Central memory CD8-positive, alpha-beta T cell (primary cell): Measurements from ENCODE around the gene BAIAP2.
A peak's percentile ranks its signal among the peaks of the same experiment; 100 is the strongest.

Source experiments
- ATAC-seq: fragments of 150-1000 bp; cut with Tn5 transposase; replicated peaks from 2 replicates; pipeline ENCODE4 v1.10.0; 2022; ENCODE audit warnings: mild to moderate bottlenecking, moderate FRiP score, moderate number of reproducible peaks; ENCODE audit not compliant: poor library complexity, severe bottlenecking; ENCODE audit errors: extremely low read depth
- DNase-seq, 2 donors: peaks; one replicate each; pipeline ENCODE4 v3.0.0; 2021; ENCODE audit warnings: low spot score in 2 of 2
- H3K27ac Mint-ChIP-seq: one replicate; pipeline ENCODE4 v1.8.0; 2022; ENCODE audit warnings: low read depth, mild to moderate bottlenecking, moderate library complexity, mixed read lengths
- H3K27me3 Mint-ChIP-seq: one replicate; pipeline ENCODE4 v1.8.0; 2022; ENCODE audit warnings: mixed read lengths
- H3K36me3 Mint-ChIP-seq: one replicate; pipeline ENCODE4 v1.8.0; 2022; ENCODE audit warnings: mild to moderate bottlenecking, moderate library complexity, mixed read lengths; ENCODE audit not compliant: insufficient read depth
- H3K4me1 Mint-ChIP-seq: one replicate; pipeline ENCODE4 v1.8.0; 2022; ENCODE audit warnings: mixed read lengths
- H3K4me3 Mint-ChIP-seq: one replicate; pipeline ENCODE4 v1.8.0; 2022; ENCODE audit warnings: mild to moderate bottlenecking, moderate library complexity, mixed read lengths
- H3K9me3 Mint-ChIP-seq: one replicate; pipeline ENCODE4 v1.8.0; 2022; ENCODE audit warnings: mixed read lengths

BAIAP2 gene

GRCh38 chr17:81103379-81103778 lies 68.4 kb downstream of the BAIAP2 start:
- DNase-seq (no peak), ATAC-seq (no peak)
- H3K4me3 Mint-ChIP-seq, result no peak overlapping the region
- peaks cover 2% of the 10 kb centered on the region for H3K36me3 Mint-ChIP-seq
- no peak overlapping the region for H3K27ac Mint-ChIP-seq
- no peaks in the 10 kb centered on the region for H3K9me3 Mint-ChIP-seq
- no peaks in the 10 kb centered on the region for H3K27me3 Mint-ChIP-seq
- no peaks in the 10 kb centered on the region for H3K4me1 Mint-ChIP-seq

DNA sequence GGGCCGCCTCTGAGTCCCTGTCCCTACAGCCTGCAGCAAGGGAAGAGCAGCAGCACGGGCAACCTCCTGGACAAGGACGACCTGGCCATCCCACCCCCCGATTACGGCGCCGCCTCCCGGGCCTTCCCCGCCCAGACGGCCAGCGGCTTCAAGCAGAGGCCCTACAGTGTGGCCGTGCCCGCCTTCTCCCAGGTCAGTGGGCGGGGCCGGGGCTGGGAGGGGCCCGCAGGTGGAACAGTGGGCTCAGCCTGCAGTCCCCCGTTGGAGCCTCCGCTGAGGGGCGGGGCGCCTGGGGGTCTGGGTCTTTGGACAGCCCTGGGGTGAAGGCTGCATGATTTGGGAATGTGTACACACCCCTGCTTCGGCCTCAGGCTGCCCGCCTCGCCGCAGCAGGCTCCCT lies 71.8 kb downstream of the BAIAP2 start:
- Mint-ChIP-seq H3K27ac (no peak overlapping the region), H3K36me3 (peaks cover 2% of the 10 kb centered on the region), H3K4me1 (no peaks in the 10 kb centered on the region), H3K27me3 (no peaks in the 10 kb centered on the region), H3K9me3 (no peaks in the 10 kb centered on the region), H3K4me3 (no peak overlapping the region)
- ATAC-seq (no peak), DNase-seq (no peak)

GRCh38 chr17:81108220-81108619 lies 73.3 kb downstream of the BAIAP2 start:
- DNase-seq (no peak), ATAC-seq (no peak)
- H3K27ac Mint-ChIP-seq, result no peak overlapping the region
- peaks cover under 1% of the 10 kb centered on the region for H3K36me3 Mint-ChIP-seq
- H3K4me1 Mint-ChIP-seq, result no peaks in the 10 kb centered on the region
- H3K9me3 Mint-ChIP-seq, result no peaks in the 10 kb centered on the region
- no peaks in the 10 kb centered on the region for H3K27me3 Mint-ChIP-seq
- H3K4me3 Mint-ChIP-seq, result no peak overlapping the region

DNA sequence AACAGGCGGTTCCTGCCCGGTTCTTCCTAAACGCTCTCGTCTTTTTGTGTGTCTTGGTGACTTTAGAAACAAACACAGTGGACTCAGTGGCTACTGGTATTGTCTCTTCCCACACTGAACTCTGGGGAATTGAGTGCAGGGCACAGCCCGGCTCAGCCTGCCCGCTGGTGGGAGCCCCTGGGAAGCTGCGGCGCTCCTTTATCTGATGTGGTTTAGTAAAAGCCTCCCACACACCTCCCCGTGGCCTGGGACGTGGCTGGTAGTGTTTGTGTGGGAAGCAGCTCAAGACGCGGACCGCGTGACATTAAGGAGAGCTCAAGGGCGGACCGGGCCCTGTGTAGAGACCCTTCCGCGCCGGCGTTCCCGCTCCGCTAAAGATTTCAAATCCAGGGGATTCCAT lies 75.0 kb downstream of the BAIAP2 start:
- no peaks in the 10 kb centered on the region for H3K27me3 Mint-ChIP-seq
- no peaks in the 10 kb centered on the region for H3K4me1 Mint-ChIP-seq
- no peak for ATAC-seq
- H3K4me3 Mint-ChIP-seq, result no peak overlapping the region
- H3K9me3 Mint-ChIP-seq, result no peaks in the 10 kb centered on the region
- no peak overlapping the region for H3K27ac Mint-ChIP-seq
- DNase-seq, result no peak
- no peaks in the 10 kb centered on the region for H3K36me3 Mint-ChIP-seq

DNA sequence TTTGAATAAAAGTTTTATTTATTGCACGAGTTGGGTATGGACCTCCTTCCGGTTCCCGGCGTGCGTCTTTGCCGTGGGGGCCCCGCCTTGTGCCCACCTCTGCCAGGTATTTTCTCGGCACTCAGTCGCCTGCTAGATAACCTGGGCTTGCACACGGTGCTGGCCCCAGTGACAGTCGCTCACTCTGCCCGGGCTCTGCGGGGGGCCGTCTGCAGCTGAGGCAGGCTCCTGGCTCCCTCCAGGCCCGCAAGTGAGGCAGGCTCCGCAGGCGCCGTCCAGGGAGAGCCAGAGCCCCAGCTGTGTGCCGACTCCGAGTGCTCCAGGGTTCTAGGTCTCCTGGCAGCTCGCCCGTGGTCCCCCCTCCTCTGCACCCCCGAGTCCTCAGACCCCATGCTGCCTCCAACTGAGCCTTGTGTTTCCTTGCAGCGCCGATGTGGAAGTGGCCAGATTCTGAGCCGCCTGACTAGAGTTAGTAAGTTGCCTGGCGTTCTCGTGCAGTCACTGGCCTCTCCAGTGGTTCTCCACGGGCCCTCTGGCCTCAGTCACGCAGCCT lies 75.6 kb downstream of the BAIAP2 start:
- Mint-ChIP-seq H3K27me3 (no peaks in the 10 kb centered on the region), H3K9me3 (no peaks in the 10 kb centered on the region), H3K4me3 (no peak overlapping the region), H3K4me1 (no peaks in the 10 kb centered on the region), H3K27ac (no peak overlapping the region), H3K36me3 (no peaks in the 10 kb centered on the region)
- no peak for DNase-seq
- no peak for ATAC-seq

DNA sequence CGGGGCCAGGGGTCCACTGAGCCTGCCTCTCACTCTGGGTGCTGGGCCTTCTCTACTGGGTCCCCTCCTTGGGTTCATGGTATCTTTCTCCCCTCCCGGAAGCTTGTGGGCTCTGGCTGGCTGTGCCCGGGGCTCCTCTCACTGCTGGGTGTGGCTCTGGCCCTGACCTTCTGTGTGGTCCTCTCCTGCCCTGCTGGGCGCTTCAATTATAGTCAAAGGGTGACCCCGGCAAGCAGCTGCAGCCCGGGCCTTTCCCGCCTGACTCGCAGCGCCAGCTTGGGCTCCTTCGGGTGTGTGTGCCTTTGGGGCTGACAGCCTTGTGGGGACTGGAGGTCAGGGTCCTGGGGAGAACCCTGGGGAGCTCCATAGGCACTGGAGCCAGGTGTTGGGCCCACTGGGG lies 76.1 kb downstream of the BAIAP2 start:
- H3K9me3 Mint-ChIP-seq, result no peaks in the 10 kb centered on the region
- no peak overlapping the region for H3K4me3 Mint-ChIP-seq
- no peak for ATAC-seq
- no peaks in the 10 kb centered on the region for H3K36me3 Mint-ChIP-seq
- no peaks in the 10 kb centered on the region for H3K27me3 Mint-ChIP-seq
- H3K27ac Mint-ChIP-seq, result no peak overlapping the region
- DNase-seq, result no peak
- no peaks in the 10 kb centered on the region for H3K4me1 Mint-ChIP-seq

- DNase-seq (no peak), ATAC-seq (no peak)
- Mint-ChIP-seq H3K27ac (no peak overlapping the region), H3K4me1 (no peaks in the 10 kb centered on the region), H3K36me3 (no peaks in the 10 kb centered on the region), H3K4me3 (no peak overlapping the region), H3K27me3 (no peaks in the 10 kb centered on the region), H3K9me3 (no peaks in the 10 kb centered on the region)
These were observed 77.5 kb downstream of the BAIAP2 start for GRCh38 chr17:81112450-81112849.

DNA sequence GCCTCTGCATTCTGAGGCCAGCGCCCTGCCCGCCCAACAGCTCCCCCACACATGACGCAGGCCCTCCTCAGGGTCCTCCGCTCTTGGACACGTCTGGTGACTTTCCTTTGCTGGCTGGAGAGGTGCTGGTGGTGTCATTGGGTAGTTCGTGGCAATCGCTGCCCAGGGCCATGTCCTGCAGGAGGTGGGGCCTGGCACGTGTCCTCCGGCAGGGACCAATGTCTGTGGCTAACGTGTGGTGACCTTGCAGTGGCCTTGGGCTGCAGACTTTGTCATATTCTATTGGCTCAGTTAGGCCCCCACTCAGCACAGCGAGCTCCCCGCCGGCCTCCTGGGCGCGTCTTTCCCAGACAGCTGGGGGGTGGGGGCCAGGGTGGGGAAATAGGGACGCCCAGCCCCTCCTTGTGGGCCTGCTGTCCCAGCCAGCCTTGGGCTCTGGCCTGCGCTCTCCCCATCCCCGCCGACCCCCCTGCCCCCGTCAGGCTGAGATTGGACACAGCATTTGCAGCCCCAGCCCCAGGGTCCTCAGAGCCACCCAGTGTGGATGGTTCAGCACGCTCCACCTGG lies 78.3 kb downstream of the BAIAP2 start:
- ATAC-seq, result no peak
- Mint-ChIP-seq H3K4me3 (no peak overlapping the region), H3K4me1 (no peaks in the 10 kb centered on the region), H3K36me3 (no peaks in the 10 kb centered on the region), H3K27me3 (peaks cover 3% of the 10 kb centered on the region), H3K27ac (no peak overlapping the region), H3K9me3 (no peaks in the 10 kb centered on the region)
- DNase-seq, result no peak

DNA sequence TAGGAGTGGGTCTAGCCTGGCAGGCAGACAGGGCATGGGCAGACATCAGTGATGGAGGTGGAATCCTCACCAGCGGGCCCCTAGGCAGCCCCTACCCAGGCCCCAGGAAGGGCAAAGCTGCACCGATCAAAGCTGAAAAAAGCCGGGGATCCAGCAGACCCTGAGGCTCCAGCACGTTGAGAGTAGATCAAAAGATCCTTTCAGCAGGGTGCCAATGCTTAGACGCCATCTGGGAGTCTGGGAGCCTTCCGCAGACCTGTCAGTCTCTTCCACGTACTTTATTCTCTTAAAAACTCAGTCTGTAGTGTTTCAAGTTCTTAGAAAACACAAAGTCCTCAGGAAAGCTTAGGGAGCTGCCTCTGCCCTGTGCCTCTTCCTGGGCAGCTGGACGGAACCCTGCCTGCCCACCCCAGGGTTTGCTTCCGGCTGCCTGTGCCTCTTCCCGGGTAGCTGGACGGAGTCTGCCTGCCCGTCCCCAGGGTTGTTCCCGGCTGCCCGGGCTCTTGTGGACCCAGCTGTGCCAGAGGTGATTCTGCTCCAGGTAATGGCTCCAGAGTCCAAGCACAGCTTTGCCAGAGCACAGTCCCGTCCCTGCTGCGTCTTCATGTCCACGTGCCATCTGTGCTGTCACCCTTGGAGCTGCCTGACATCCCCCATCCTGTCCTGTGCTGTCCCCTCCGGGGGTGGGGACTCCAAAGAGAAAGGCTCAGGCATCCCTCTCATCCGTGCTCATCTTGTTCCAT lies 79.6 kb downstream of the BAIAP2 start:
- Mint-ChIP-seq H3K27ac (peak overlapping the region; percentile 65), H3K36me3 (peaks cover under 1% of the 10 kb centered on the region), H3K27me3 (peaks cover 10% of the 10 kb centered on the region), H3K4me3 (no peak overlapping the region), H3K9me3 (no peaks in the 10 kb centered on the region), H3K4me1 (peaks cover 6% of the 10 kb centered on the region)
- DNase-seq, result no peak
- ATAC-seq, result no peak

DNA sequence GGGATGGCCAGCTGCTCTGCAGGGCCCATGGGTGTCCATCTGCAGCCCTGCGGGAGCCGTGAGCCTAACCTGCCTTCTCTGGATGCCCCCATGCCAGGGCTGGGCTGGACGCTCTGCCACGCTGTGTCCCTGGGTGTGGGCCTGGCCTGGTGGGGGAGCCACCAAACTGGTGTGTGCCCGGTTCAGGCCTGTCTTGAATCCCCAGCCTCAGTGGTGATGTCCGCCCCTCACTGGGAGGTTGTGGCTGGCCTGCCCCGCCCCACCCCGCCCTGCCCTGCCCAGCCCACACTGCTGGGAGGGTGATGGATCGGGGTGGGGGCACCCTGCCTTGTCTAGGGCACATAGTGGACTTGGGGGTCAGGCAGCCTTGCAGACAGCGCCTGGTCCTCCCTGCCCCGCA lies 80.3 kb downstream of the BAIAP2 start:
- Mint-ChIP-seq H3K4me1 (peaks cover 6% of the 10 kb centered on the region), H3K9me3 (no peaks in the 10 kb centered on the region), H3K4me3 (no peak overlapping the region), H3K36me3 (peaks cover 3% of the 10 kb centered on the region), H3K27ac (peak overlapping the region; percentile 65), H3K27me3 (peaks cover 10% of the 10 kb centered on the region)
- no peak for DNase-seq
- no peak for ATAC-seq

GRCh38 chr17:81115749-81116464 lies 81.0 kb downstream of the BAIAP2 start:
- DNase-seq (no peak), ATAC-seq (no peak)
- no peak overlapping the region for H3K27ac Mint-ChIP-seq
- peaks cover 3% of the 10 kb centered on the region for H3K36me3 Mint-ChIP-seq
- peaks cover 6% of the 10 kb centered on the region for H3K4me1 Mint-ChIP-seq
- H3K4me3 Mint-ChIP-seq, result no peak overlapping the region
- H3K27me3 Mint-ChIP-seq, result peaks cover 10% of the 10 kb centered on the region
- H3K9me3 Mint-ChIP-seq, result no peaks in the 10 kb centered on the region

GRCh38 chr17:81116704-81117103 lies 81.8 kb downstream of the BAIAP2 start:
- Mint-ChIP-seq H3K27me3 (peaks cover 10% of the 10 kb centered on the region), H3K4me3 (no peak overlapping the region), H3K9me3 (no peaks in the 10 kb centered on the region), H3K27ac (no peak overlapping the region), H3K36me3 (peaks cover 3% of the 10 kb centered on the region), H3K4me1 (peaks cover 6% of the 10 kb centered on the region)
- DNase-seq, result no peak
- ATAC-seq, result no peak
